Activated CD4-positive, alpha-beta memory T cell treated with anti-CD3 and anti-CD28 coated beads for 36 hours (primary cell): ENCODE results near the gene MTFR2. TPM values are rescaled to one million over a fixed set of nuclear protein-coding genes. Genes with fewer than 3 reads are reported as not detected.

Experiments used
- CTCF ChIA-PET: fragments of 350-600 bp; sonication (Branson Sonifier 250); formaldehyde crosslinking; loops from one replicate; lab custom pipeline; 2021; ENCODE audit warnings: antibody characterized with exemption, inconsistent platforms; lab: Charles Lee
- POLR2A ChIA-PET: fragments of 350-600 bp; sonication (Branson Sonifier 250); formaldehyde crosslinking; loops from one replicate; lab custom pipeline; 2021; ENCODE audit warnings: antibody characterized with exemption; lab: Charles Lee
- DNase-seq: peaks from one replicate; pipeline ENCODE4 v3.0.0-alpha.2; 2020
- H3K27ac Mint-ChIP-seq: one replicate; pipeline ENCODE4 v1.8.0; 2021; ENCODE audit warnings: mixed read lengths
- H3K27me3 Mint-ChIP-seq: one replicate; pipeline ENCODE4 v1.8.0; 2021; ENCODE audit warnings: mixed read lengths
- H3K36me3 Mint-ChIP-seq: one replicate; pipeline ENCODE4 v1.8.0; 2021; ENCODE audit warnings: mixed read lengths
- H3K4me1 Mint-ChIP-seq: one replicate; pipeline ENCODE4 v1.8.0; 2021; ENCODE audit warnings: low read depth, mixed read lengths
- H3K4me3 Mint-ChIP-seq: one replicate; pipeline ENCODE4 v1.8.0; 2021; ENCODE audit warnings: mild to moderate bottlenecking, mixed read lengths
- H3K9me3 Mint-ChIP-seq: one replicate; pipeline ENCODE4 v1.8.0; 2021; ENCODE audit warnings: mixed read lengths
- intact Hi-C: fragments of 100-400 bp; cut with micrococcal nuclease; formaldehyde crosslinking; loops from one replicate; pipeline ENCODE4 v1.15.1; 2023
- total RNA-seq, 2 experiments: library from RNA; stranded (reverse); gene quantifications; one replicate each; pipeline ENCODE4 v1.2.3, GENCODE V29; 2021

The MTFR2 gene
- total RNA-seq, 2 experiments from 2014 or later: 24.2 to 25.2 TPM

GRCh38 chr6:136274062-136274461 lies 24.0 kb upstream of the MTFR2 start:
- intact Hi-C loops: no loop called here
- peaks cover 58% of the 10 kb centered on the region for H3K36me3 Mint-ChIP-seq

GRCh38 chr6:136265101-136265500 lies 15.0 kb upstream of the MTFR2 start:
- ChIA-PET POLR2A (interaction anchor here (1.0 kb wide), 1 partner anchor 15 kb away, joined by 3 read pairs; the partner anchor contains the start of gene MTFR2), CTCF (no interaction called here)
- DNase-seq: no peak
- H3K4me1 Mint-ChIP-seq: peaks cover 31% of the 10 kb centered on the region
- intact Hi-C loops: no loop called here
- H3K36me3 Mint-ChIP-seq: peaks cover 59% of the 10 kb centered on the region
- peak overlapping the region; percentile 15 for H3K27ac Mint-ChIP-seq
- no peak overlapping the region for H3K4me3 Mint-ChIP-seq
- H3K27me3 Mint-ChIP-seq: no peaks in the 10 kb centered on the region
- H3K9me3 Mint-ChIP-seq: no peaks in the 10 kb centered on the region

More at GRCh38 chr6:136274062-136274461, 24.0 kb upstream of the MTFR2 start:
- peaks cover 33% of the 10 kb centered on the region for H3K4me1 Mint-ChIP-seq
- CTCF ChIA-PET: no interaction called here
- no peak for DNase-seq
- no peak overlapping the region for H3K4me3 Mint-ChIP-seq
- POLR2A ChIA-PET: interaction anchor here (1.0 to 1.3 kb wide), 5 partner anchors 9 to 23 kb away, joined by 3 to 4 read pairs (median 3); no protein-coding TSS in a partner anchor
- no peaks in the 10 kb centered on the region for H3K9me3 Mint-ChIP-seq
- H3K27me3 Mint-ChIP-seq: no peaks in the 10 kb centered on the region
- no peak overlapping the region for H3K27ac Mint-ChIP-seq

- H3K27me3 Mint-ChIP-seq: no peaks in the 10 kb centered on the region
- intact Hi-C loops: no loop called here
- peaks cover 27% of the 10 kb centered on the region for H3K4me1 Mint-ChIP-seq
- POLR2A ChIA-PET: interaction anchor here (1.1 to 1.6 kb wide), 2 partner anchors 23 to 26 kb away, joined by 3 to 13 read pairs; partner anchors contain the start of gene BCLAF1
- peaks cover 61% of the 10 kb centered on the region for H3K36me3 Mint-ChIP-seq
- CTCF ChIA-PET: interaction anchor here (0.9 kb wide), 1 partner anchor 530 kb away, joined by 3 read pairs; the partner anchor contains the start of gene MAP3K5
- no peak for DNase-seq
- peak overlapping the region; percentile 13 for H3K27ac Mint-ChIP-seq
- H3K4me3 Mint-ChIP-seq: no peak overlapping the region
- no peaks in the 10 kb centered on the region for H3K9me3 Mint-ChIP-seq
Measured at GRCh38 chr6:136262940-136263339, 12.8 kb upstream of the MTFR2 start.

GRCh38 chr6:136254851-136255466 lies 4.8 kb upstream of the MTFR2 start:
- intact Hi-C loops: loop anchor here (10.0 kb wide), 1 partner anchor 300 kb away; the partner anchor contains the start of gene MAP7
- Mint-ChIP-seq H3K4me3 (no peak overlapping the region), H3K27ac (peak overlapping the region; percentile 50), H3K36me3 (peaks cover 24% of the 10 kb centered on the region), H3K9me3 (no peaks in the 10 kb centered on the region), H3K4me1 (peaks cover 36% of the 10 kb centered on the region), H3K27me3 (no peaks in the 10 kb centered on the region)
- DNase-seq: no peak
- POLR2A ChIA-PET: interaction anchor here (1.3 kb wide), 1 partner anchor 22 kb away, joined by 4 read pairs; no protein-coding TSS in a partner anchor
- CTCF ChIA-PET: interaction anchor here (0.6 kb wide), 1 partner anchor 62 kb away, joined by 3 read pairs; no protein-coding TSS in a partner anchor

GRCh38 chr6:136253734-136254133 lies 3.6 kb upstream of the MTFR2 start:
- Mint-ChIP-seq H3K4me3 (no peak overlapping the region), H3K27ac (no peak overlapping the region), H3K36me3 (peaks cover 25% of the 10 kb centered on the region), H3K9me3 (no peaks in the 10 kb centered on the region), H3K4me1 (peaks cover 46% of the 10 kb centered on the region), H3K27me3 (no peaks in the 10 kb centered on the region)
- ChIA-PET POLR2A (interaction anchor here (1.3 to 6.3 kb wide), 3 partner anchors 10 to 35 kb away, joined by 4 to 85 read pairs (median 5); partner anchors contain the start of gene BCLAF1), CTCF (interaction anchor here (1.1 kb wide), 1 partner anchor 63 kb away, joined by 4 read pairs; no protein-coding TSS in a partner anchor)
- intact Hi-C loops: loop anchor here (10.0 kb wide), 1 partner anchor 301 kb away; the partner anchor contains the start of gene MAP7
- DNase-seq: no peak

GRCh38 chr6:136252441-136252840 lies 2.3 kb upstream of the MTFR2 start:
- H3K4me1 Mint-ChIP-seq: peaks cover 48% of the 10 kb centered on the region
- H3K9me3 Mint-ChIP-seq: no peaks in the 10 kb centered on the region
- H3K27me3 Mint-ChIP-seq: no peaks in the 10 kb centered on the region
- H3K36me3 Mint-ChIP-seq: peaks cover 28% of the 10 kb centered on the region
- peak overlapping the region; percentile 7 for H3K27ac Mint-ChIP-seq
- CTCF ChIA-PET: interaction anchor here (0.7 to 1.5 kb wide), 4 partner anchors 14 to 298 kb away, joined by 3 read pairs; partner anchors contain the start of gene MAP7
- DNase-seq: no peak
- intact Hi-C loops: loop anchor here (10.0 kb wide), 1 partner anchor 302 kb away; the partner anchor contains the start of gene MAP7
- H3K4me3 Mint-ChIP-seq: no peak overlapping the region
- POLR2A ChIA-PET: interaction anchor here (1.2 to 6.3 kb wide), 3 partner anchors 11 to 36 kb away, joined by 3 to 85 read pairs (median 5); partner anchors contain the start of gene BCLAF1

GRCh38 chr6:136251394-136251793 lies 1.3 kb upstream of the MTFR2 start:
- ChIA-PET POLR2A (interaction anchor here (1.0 to 6.3 kb wide), 6 partner anchors 9 to 753 kb away, joined by 3 to 85 read pairs (median 4); partner anchors contain the start of genes AHI1 and BCLAF1), CTCF (interaction anchor here (1.0 to 3.4 kb wide), 5 partner anchors 9 to 299 kb away, joined by 3 to 15 read pairs (median 3); partner anchors contain the start of genes BCLAF1 and MAP7)
- H3K27ac Mint-ChIP-seq: no peak overlapping the region
- H3K4me1 Mint-ChIP-seq: peaks cover 48% of the 10 kb centered on the region
- DNase-seq: no peak
- no peaks in the 10 kb centered on the region for H3K9me3 Mint-ChIP-seq
- H3K27me3 Mint-ChIP-seq: no peaks in the 10 kb centered on the region
- H3K36me3 Mint-ChIP-seq: peaks cover 32% of the 10 kb centered on the region
- intact Hi-C loops: loop anchor here (2.0 to 10.0 kb wide), 2 partner anchors 65 to 303 kb away; partner anchors contain the start of gene MAP7
- H3K4me3 Mint-ChIP-seq: peak overlapping the region; percentile 88

GRCh38 chr6:136250686-136251008 lies 536 bp upstream of the MTFR2 start:
- Mint-ChIP-seq H3K4me3 (peak overlapping the region; percentile 88), H3K27me3 (no peaks in the 10 kb centered on the region), H3K36me3 (peaks cover 34% of the 10 kb centered on the region), H3K27ac (peak overlapping the region; percentile 76), H3K9me3 (no peaks in the 10 kb centered on the region), H3K4me1 (peaks cover 46% of the 10 kb centered on the region)
- intact Hi-C loops: loop anchor here (1.0 to 10.0 kb wide), 4 partner anchors 39 to 753 kb away; partner anchors contain the start of genes AHI1, BCLAF1 and MAP7
- CTCF ChIA-PET: interaction anchor here (0.9 to 3.4 kb wide), 5 partner anchors 10 to 715 kb away, joined by 3 to 15 read pairs (median 6); partner anchors contain the start of gene BCLAF1
- POLR2A ChIA-PET: interaction anchor here (1.0 to 6.3 kb wide), 8 partner anchors 10 to 753 kb away, joined by 3 to 85 read pairs (median 4); partner anchors contain the start of genes AHI1 and BCLAF1
- DNase-seq: no peak

GRCh38 chr6:136249336-136249735 lies 775 bp downstream of the MTFR2 start:
- intact Hi-C loops: no loop called here
- peak overlapping the region; percentile 88 for H3K4me3 Mint-ChIP-seq
- peak overlapping the region; percentile 76 for H3K27ac Mint-ChIP-seq
- no peaks in the 10 kb centered on the region for H3K9me3 Mint-ChIP-seq
- peaks cover 39% of the 10 kb centered on the region for H3K4me1 Mint-ChIP-seq
- peaks cover 34% of the 10 kb centered on the region for H3K36me3 Mint-ChIP-seq
- H3K27me3 Mint-ChIP-seq: no peaks in the 10 kb centered on the region
- POLR2A ChIA-PET: interaction anchor here (0.5 to 6.3 kb wide), 2 partner anchors 39 to 45 kb away, joined by 3 to 85 read pairs; partner anchors contain the start of gene BCLAF1
- DNase-seq: no peak
- CTCF ChIA-PET: interaction anchor here (1.5 to 3.4 kb wide), 2 partner anchors 40 to 69 kb away, joined by 3 to 15 read pairs; partner anchors contain the start of gene BCLAF1

- intact Hi-C loops: no loop called here
- no peak for DNase-seq
- H3K4me3 Mint-ChIP-seq: no peak overlapping the region
- peaks cover 48% of the 10 kb centered on the region for H3K36me3 Mint-ChIP-seq
- ChIA-PET CTCF (interaction anchor here (0.7 kb wide), 2 partner anchors 13 to 18 kb away, joined by 3 to 4 read pairs; no protein-coding TSS in a partner anchor), POLR2A (no interaction called here)
- H3K4me1 Mint-ChIP-seq: peaks cover 6% of the 10 kb centered on the region
- H3K27me3 Mint-ChIP-seq: no peaks in the 10 kb centered on the region
- no peaks in the 10 kb centered on the region for H3K9me3 Mint-ChIP-seq
- no peak overlapping the region for H3K27ac Mint-ChIP-seq
Measured at GRCh38 chr6:136244061-136244616, 6.0 kb downstream of the MTFR2 start.
